Gastroesophageal sphincter (tissue), 4 donors: ENCODE results near the gene SIX2. TPM values are rescaled to one million over a fixed set of nuclear protein-coding genes. Genes with fewer than 3 reads are reported as not detected.

Source experiments
- ATAC-seq: fragments of 150-250 bp; one replicate; pipeline ENCODE4 v1.9.1; 2016; ENCODE audit warnings: mild to moderate bottlenecking, moderate library complexity
- H3K27ac ChIP-seq, 4 donors: fragments of 200-600 bp; sonication (generic) in 3 of 4; 1 replicate in 3 of 4; 2 replicates in 1 of 4; pipeline ENCODE4 v1.5.1; 2016 to 2019
- H3K27me3 ChIP-seq: fragments of 200-600 bp; sonication (generic); one replicate; pipeline ENCODE4 v1.5.1; 2019
- H3K36me3 ChIP-seq, 2 donors: fragments of 200-600 bp; sonication (generic); one replicate each; pipeline ENCODE4 v1.5.1; 2019; ENCODE audit warnings: control low read depth in 1 of 2
- H3K4me1 ChIP-seq, 3 donors: fragments of 200-600 bp; sonication (generic); 1 replicate in 2 of 3; 2 replicates in 1 of 3; pipeline ENCODE4 v1.5.1; 2016 to 2019; ENCODE audit warnings: control low read depth in 2 of 3
- H3K4me3 ChIP-seq, 2 donors: fragments of 200-600 bp; sonication (generic); one replicate each; pipeline ENCODE4 v1.5.1; 2019; ENCODE audit warnings: mild to moderate bottlenecking in 1 of 2, moderate library complexity in 1 of 2
- H3K9me3 ChIP-seq, 3 donors: fragments of 200-600 bp; sonication (generic); one replicate each; pipeline ENCODE4 v1.5.1; 2017 to 2019; ENCODE audit warnings: control low read depth in 2 of 3
- CTCF ChIP-seq, 4 experiments: fragments of 200-600 bp in 2 of 4; fragments of 450-650 bp in 2 of 4; sonication (generic) in 1 of 4; IDR thresholded peaks; one replicate each; pipeline ENCODE4 v1.5.1; 2017 to 2019; ENCODE audit warnings: antibody characterized with exemption in 4 of 4, mild to moderate bottlenecking in 2 of 4, moderate library complexity in 2 of 4
- EP300 ChIP-seq: sonication (generic); formaldehyde crosslinking; IDR thresholded peaks from one replicate; pipeline ENCODE4 v1.6.1; 2017; ENCODE audit warnings: antibody characterized with exemption, mild to moderate bottlenecking
- POLR2A ChIP-seq, 2 donors: fragments of 450-650 bp; IDR thresholded peaks; one replicate each; pipeline ENCODE4 v1.6.1; 2017; ENCODE audit warnings: antibody characterized with exemption in 2 of 2, mild to moderate bottlenecking in 2 of 2, moderate library complexity in 1 of 2
- POLR2AphosphoS5 ChIP-seq: sonication (generic); formaldehyde crosslinking; IDR thresholded peaks from one replicate; pipeline ENCODE4 v1.6.1; 2017; ENCODE audit warnings: antibody characterized with exemption
- WGBS, 2 donors: methylation state at CpG; one replicate each; pipeline ENCODE4 v1.1.5; 2018; ENCODE audit warnings: low coverage in 1 of 2; 5-methylcytosine and 5-hydroxymethylcytosine counted together
- total RNA-seq, 4 donors: library from RNA; depleted of rRNA; stranded (reverse); fragments of >200 nt; gene quantifications; one replicate each; pipeline ENCODE4 v1.1.0, GENCODE V29; 2016

Gene SIX2
- total RNA-seq, 4 donors from 2014 or later, result 1.2 to 1.7 (median 1.5) TPM; not detected in 1

- 55% methylated on average over 2 of the region's 5 CpGs; no CpG with 5 or more reads in 1 of the 2 donors for WGBS, 2 donors
- Histone ChIP-seq H3K4me3 (no peak overlapping the region), H3K27ac (no peak overlapping the region), H3K4me1 (no peaks in the 10 kb centered on the region), H3K27me3 (peaks cover 87% of the 10 kb centered on the region), H3K36me3 (no peaks in the 10 kb centered on the region), H3K9me3 (no peaks in the 10 kb centered on the region)
- no peak for ATAC-seq
- no peak for TF ChIP-seq CTCF (IDR thresholded peaks at IDR 0.05)
- TF ChIP-seq EP300, result no peak
- no peak for TF ChIP-seq POLR2A (IDR thresholded peaks at IDR 0.05)
- TF ChIP-seq POLR2AphosphoS5, result no peak
These were observed 47.0 kb downstream of the SIX2 start for GRCh38 chr2:44962176-44962695.

GRCh38 chr2:44960871-44961270 is 48.4 kb downstream of the SIX2 start:
- Histone ChIP-seq H3K27ac (no peak overlapping the region), H3K4me1 (peaks cover 0 to 4% (median 0%) of the 10 kb centered on the region in 3 donors), H3K4me3 (no peak overlapping the region), H3K36me3 (no peaks in the 10 kb centered on the region), H3K27me3 (peaks cover 89% of the 10 kb centered on the region), H3K9me3 (no peaks in the 10 kb centered on the region)
- 77 to 90% methylated on average over 5 of the region's 5 CpGs for WGBS, 2 donors
- ATAC-seq, result no peak
- TF ChIP-seq EP300, result no peak
- no peak for TF ChIP-seq POLR2A (IDR thresholded peaks at IDR 0.05)
- TF ChIP-seq CTCF (IDR thresholded peaks at IDR 0.05), result no peak
- no peak for TF ChIP-seq POLR2AphosphoS5

- TF ChIP-seq POLR2A (IDR thresholded peaks at IDR 0.05) (no peak), CTCF (IDR thresholded peaks at IDR 0.05) (no peak), POLR2AphosphoS5 (no peak), EP300 (no peak)
- H3K4me3 ChIP-seq, result no peak overlapping the region
- peak; percentile 24 for ATAC-seq
- peak overlapping the region in 1 of 4 donors; percentile 55 for H3K27ac ChIP-seq
- H3K4me1 ChIP-seq, result peaks cover 0 to 14% (median 7%) of the 10 kb centered on the region in 3 donors
- no peaks in the 10 kb centered on the region for H3K9me3 ChIP-seq
- peaks cover 89% of the 10 kb centered on the region for H3K27me3 ChIP-seq
- 63 to 92% methylated on average over 2 to 5 of the region's 6 CpGs for WGBS, 2 donors
- no peaks in the 10 kb centered on the region for H3K36me3 ChIP-seq
These were observed 49.4 kb downstream of the SIX2 start for GRCh38 chr2:44959855-44960254.

- no peak for TF ChIP-seq CTCF (IDR thresholded peaks at IDR 0.05)
- TF ChIP-seq POLR2A (IDR thresholded peaks at IDR 0.05), result no peak
- no peak for TF ChIP-seq POLR2AphosphoS5
- WGBS, 2 donors, result 57 to 76% methylated on average over 4 to 6 of the region's 6 CpGs
- peaks cover 97% of the 10 kb centered on the region for H3K27me3 ChIP-seq
- no peaks in the 10 kb centered on the region for H3K9me3 ChIP-seq
- no peak overlapping the region for H3K27ac ChIP-seq
- H3K36me3 ChIP-seq, result no peaks in the 10 kb centered on the region
- H3K4me1 ChIP-seq, result peaks cover 0 to 25% (median 12%) of the 10 kb centered on the region in 3 donors
- H3K4me3 ChIP-seq, result no peak overlapping the region
- no peak for ATAC-seq
These were observed 51.5 kb downstream of the SIX2 start for GRCh38 chr2:44957656-44958327.

GRCh38 chr2:44956843-44957242 is 52.4 kb downstream of the SIX2 start:
- WGBS, 2 donors, result 31% methylated on average over 1 of the region's 1 CpG; no CpG with 5 or more reads in 1 of the 2 donors
- Histone ChIP-seq H3K27ac (no peak overlapping the region), H3K9me3 (no peaks in the 10 kb centered on the region), H3K27me3 (peaks cover 98% of the 10 kb centered on the region), H3K4me3 (no peak overlapping the region), H3K4me1 (peaks cover 0 to 35% (median 21%) of the 10 kb centered on the region in 3 donors), H3K36me3 (no peaks in the 10 kb centered on the region)
- no peak for TF ChIP-seq POLR2AphosphoS5
- TF ChIP-seq CTCF (IDR thresholded peaks at IDR 0.05), result no peak
- TF ChIP-seq POLR2A (IDR thresholded peaks at IDR 0.05), result no peak
- TF ChIP-seq EP300, result no peak
- no peak for ATAC-seq
